GM12873 (cell line): ENCODE data around the gene NACA.

ENCODE experiments used
- TF ChIP-seq, protein P1 (sequence below): IDR thresholded peaks from 2 replicates; pipeline ENCODE4 v1.5.1; 2012; ENCODE audit warnings: low read depth, mild to moderate bottlenecking, moderate library complexity, low read length, control low read depth; ENCODE audit not compliant: insufficient read depth; ENCODE audit errors: missing control alignments

NACA gene

GRCh38 chr12:56679883-56680575 lies 45.1 kb downstream of the NACA start:
- TF ChIP-seq, protein P1, sequence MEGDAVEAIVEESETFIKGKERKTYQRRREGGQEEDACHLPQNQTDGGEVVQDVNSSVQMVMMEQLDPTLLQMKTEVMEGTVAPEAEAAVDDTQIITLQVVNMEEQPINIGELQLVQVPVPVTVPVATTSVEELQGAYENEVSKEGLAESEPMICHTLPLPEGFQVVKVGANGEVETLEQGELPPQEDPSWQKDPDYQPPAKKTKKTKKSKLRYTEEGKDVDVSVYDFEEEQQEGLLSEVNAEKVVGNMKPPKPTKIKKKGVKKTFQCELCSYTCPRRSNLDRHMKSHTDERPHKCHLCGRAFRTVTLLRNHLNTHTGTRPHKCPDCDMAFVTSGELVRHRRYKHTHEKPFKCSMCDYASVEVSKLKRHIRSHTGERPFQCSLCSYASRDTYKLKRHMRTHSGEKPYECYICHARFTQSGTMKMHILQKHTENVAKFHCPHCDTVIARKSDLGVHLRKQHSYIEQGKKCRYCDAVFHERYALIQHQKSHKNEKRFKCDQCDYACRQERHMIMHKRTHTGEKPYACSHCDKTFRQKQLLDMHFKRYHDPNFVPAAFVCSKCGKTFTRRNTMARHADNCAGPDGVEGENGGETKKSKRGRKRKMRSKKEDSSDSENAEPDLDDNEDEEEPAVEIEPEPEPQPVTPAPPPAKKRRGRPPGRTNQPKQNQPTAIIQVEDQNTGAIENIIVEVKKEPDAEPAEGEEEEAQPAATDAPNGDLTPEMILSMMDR: no peak

DNA sequence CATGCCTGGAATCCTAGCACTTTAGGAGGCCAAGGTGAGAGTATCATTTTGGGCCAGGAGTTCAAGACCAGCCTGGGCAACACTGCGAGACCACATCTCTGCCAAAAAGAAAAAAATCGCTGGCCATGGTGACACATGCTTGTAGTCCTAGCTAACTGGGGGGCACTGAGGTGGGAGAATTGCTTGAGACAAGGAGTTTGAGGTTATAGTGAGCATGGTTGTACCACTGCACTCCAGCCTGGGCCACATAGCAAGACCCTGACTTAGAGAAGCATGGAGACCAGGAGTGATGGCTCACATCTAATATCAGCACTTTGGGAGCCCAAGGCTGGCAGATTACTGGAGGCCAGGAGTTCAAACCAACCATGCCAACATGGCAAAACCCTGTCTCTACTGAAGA lies 46.2 kb downstream of the NACA start:
- TF ChIP-seq, protein P1: no peak

DNA sequence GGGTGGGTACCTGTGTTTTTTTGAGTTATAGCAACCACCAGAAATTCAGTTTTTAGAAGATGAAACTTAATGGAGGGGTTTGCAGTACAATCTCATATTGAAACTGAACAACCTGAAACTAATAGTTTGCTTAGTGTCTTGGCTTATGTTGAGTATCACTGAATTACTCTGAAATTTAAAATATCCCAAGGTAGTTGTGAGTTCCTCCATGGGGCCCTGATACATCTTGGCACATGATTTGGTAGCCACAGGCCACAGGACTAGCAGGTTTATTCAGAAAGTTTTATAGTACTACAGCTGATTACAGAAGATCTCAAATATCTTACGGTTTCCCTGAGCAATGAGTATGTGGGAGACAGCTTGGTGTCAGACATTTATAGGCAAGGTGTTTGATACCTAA lies 47.4 kb downstream of the NACA start:
- TF ChIP-seq, protein P1: no peak

DNA sequence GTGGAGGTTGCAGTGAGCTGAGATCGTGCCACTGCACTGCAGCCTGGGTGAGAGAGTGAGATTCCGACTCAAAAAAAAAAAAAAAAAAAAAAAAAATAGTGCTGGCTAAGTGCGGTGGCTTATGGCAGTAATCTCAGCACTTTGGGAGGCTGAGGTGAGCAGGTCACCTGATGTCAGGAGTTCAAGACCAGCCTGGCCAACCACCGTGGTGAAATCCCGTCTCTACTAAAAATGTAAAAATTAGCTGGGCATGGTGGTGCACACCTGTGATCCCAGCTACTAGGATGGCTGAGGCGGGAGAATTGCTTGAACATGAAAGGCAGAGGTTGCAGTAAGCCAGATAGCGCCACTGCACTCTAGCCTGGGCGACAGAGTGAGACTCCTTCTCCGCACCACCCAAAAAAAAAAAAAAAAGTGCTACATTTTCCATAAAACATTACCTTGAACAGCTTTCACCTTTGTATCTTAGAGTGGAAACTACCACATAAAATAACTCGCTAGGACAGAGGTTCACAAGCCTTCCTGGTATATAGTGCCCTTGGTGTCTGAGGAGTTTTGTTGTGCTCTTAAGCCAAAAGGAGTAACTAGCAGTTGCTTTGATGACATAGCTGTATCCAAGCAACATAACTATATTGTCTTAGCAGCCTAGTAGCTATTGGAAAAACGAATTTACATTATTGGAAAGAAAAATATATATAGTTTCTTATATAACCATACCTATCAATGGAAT lies 48.1 kb downstream of the NACA start:
- TF ChIP-seq, protein P1: no peak

DNA sequence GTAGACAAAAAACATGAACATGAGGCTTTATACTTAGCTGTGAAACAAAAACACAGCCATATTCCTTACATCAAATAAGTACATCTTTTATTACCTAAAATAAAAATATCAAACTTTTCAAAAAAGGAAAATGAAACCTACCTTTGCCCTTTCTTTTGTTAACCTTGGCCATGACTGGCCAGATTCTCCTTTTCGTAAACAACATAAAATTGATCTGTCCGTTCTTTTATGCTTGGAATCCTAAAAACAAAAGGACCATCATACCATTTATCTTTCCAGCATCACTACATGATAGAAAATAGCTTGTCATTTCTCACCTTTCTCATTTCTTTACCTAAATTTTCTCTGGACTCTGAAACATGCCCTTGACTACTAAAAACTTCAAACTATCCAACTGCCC lies 53.5 kb downstream of the NACA start:
- TF ChIP-seq, protein P1: no peak

- TF ChIP-seq, protein P1: no peak
Measured at GRCh38 chr12:56670836-56671235, 54.3 kb downstream of the NACA start.

- TF ChIP-seq, protein P1: no peak
Measured at GRCh38 chr12:56668197-56668457, 57.0 kb downstream of the NACA start.
